ENCODE results near the gene NR3C1. TPM values are rescaled to one million over a fixed set of nuclear protein-coding genes. Genes with fewer than 3 reads are reported as not detected.

The NR3C1 gene
- total RNA-seq, 2 donors from 2014 or later = 9.5 to 20.5 TPM

DNA sequence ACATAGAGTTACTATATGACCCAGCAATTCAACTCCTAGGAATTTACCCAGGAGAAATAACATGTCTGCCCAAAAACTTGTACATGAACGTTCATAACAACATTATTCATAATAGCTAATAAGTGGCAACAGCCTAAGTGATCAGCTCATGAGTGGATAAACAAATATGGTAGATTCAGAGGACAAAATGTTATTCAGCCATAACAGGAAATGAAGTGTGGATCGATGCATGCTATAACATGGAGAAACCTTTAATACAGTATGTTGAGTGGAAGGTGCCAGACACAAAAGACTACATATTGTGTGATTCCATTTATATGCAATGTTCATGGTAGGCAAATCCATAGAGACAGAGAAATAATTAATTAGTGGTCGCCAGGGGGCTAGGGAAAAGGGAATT, 22.3 kb upstream of the NR3C1 start:
- Mint-ChIP-seq H3K36me3 (ENCODE audit: low read depth) (no peaks in the 10 kb centered on the region), H3K4me1 (no peaks in the 10 kb centered on the region), H3K9me3 (peaks cover 4% of the 10 kb centered on the region), H3K4me3 (no peak overlapping the region), H3K27ac (no peak overlapping the region), H3K27me3 (ENCODE audit: insufficient read depth) (no peaks in the 10 kb centered on the region)
- Histone ChIP-seq H3K27ac (ENCODE audit: low read depth, low read length) (no peak overlapping the region), H3K36me3 (ENCODE audit: control insufficient read depth, insufficient read depth, low read length) (no peaks in the 10 kb centered on the region), H3K4me3 (ENCODE audit: low read length) (no peak overlapping the region), H3K9ac (ENCODE audit: extremely low read depth, low read length, poor library complexity, severe bottlenecking) (no peak overlapping the region), H3K27me3 (ENCODE audit: control insufficient read depth, insufficient read depth, low read length, poor library complexity, severe bottlenecking) (no peaks in the 10 kb centered on the region), H3K4me1 (ENCODE audit: control insufficient read depth, insufficient read depth, low read length) (no peaks in the 10 kb centered on the region), H3K9me3 (ENCODE audit: control insufficient read depth, low read length) (no peaks in the 10 kb centered on the region)
- TF ChIP-seq, protein P1, sequence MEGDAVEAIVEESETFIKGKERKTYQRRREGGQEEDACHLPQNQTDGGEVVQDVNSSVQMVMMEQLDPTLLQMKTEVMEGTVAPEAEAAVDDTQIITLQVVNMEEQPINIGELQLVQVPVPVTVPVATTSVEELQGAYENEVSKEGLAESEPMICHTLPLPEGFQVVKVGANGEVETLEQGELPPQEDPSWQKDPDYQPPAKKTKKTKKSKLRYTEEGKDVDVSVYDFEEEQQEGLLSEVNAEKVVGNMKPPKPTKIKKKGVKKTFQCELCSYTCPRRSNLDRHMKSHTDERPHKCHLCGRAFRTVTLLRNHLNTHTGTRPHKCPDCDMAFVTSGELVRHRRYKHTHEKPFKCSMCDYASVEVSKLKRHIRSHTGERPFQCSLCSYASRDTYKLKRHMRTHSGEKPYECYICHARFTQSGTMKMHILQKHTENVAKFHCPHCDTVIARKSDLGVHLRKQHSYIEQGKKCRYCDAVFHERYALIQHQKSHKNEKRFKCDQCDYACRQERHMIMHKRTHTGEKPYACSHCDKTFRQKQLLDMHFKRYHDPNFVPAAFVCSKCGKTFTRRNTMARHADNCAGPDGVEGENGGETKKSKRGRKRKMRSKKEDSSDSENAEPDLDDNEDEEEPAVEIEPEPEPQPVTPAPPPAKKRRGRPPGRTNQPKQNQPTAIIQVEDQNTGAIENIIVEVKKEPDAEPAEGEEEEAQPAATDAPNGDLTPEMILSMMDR (conservative IDR thresholded peaks at IDR 0.05) = no peak
- 80 to 90% methylated on average over 2 to 3 of the region's 3 CpGs for WGBS, 2 experiments (ENCODE audit: insufficient coverage in 1 of 2, insufficient read length in 1 of 2)
- DNase-seq = no peak

DNA sequence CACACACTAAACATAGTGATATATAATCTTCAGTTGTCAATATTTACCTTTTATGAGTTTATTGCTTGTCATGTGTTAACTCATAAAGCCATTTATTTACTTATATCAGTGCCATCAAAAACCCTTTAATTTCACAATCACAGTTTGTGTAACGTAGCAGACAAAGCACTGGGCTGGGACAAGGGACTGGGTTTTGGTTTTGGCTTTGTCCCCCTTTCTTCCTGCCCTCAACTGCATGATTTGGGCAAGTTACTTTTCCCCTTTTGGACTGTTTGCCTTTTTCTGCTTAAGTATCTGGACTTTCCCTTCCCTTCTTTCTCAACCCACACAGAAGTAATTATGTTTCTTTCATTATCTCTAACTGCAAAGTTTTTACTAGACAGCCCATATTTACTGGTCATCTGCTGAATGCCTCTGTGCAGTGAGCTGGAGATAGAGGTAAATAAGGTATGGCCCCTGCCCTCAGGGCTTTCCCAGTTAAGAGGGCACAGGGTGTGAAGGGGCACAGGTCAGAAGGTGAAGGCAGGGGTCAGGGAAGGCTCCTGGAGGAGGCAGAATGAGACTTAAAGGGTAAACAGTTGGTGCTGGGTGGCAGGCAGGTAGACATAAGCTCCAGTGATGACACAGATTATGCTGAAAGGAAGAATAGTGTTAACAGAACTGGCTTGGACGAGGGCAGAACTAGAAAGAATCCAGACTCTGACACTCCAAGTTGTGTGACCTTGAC, 14.8 kb upstream of the NR3C1 start:
- 80 to 86% methylated on average over 2 of the region's 2 CpGs for WGBS, 2 experiments (ENCODE audit: insufficient coverage in 1 of 2, insufficient read length in 1 of 2)
- no peaks in the 10 kb centered on the region for H3K36me3 Mint-ChIP-seq (ENCODE audit: low read depth)
- H3K4me1 ChIP-seq (ENCODE audit: control insufficient read depth, insufficient read depth, low read length) = no peaks in the 10 kb centered on the region
- no peaks in the 10 kb centered on the region for H3K36me3 ChIP-seq (ENCODE audit: control insufficient read depth, insufficient read depth, low read length)
- H3K4me1 Mint-ChIP-seq = peaks cover 8% of the 10 kb centered on the region
- peaks cover 13% of the 10 kb centered on the region for H3K9me3 Mint-ChIP-seq
- TF ChIP-seq, protein P1 (conservative IDR thresholded peaks at IDR 0.05) = no peak
- no peak overlapping the region for H3K4me3 ChIP-seq (ENCODE audit: low read length)
- H3K27me3 ChIP-seq (ENCODE audit: control insufficient read depth, insufficient read depth, low read length, poor library complexity, severe bottlenecking) = no peaks in the 10 kb centered on the region
- no peaks in the 10 kb centered on the region for H3K9me3 ChIP-seq (ENCODE audit: control insufficient read depth, low read length)
- H3K27ac ChIP-seq (ENCODE audit: low read depth, low read length) = no peak overlapping the region
- no peak overlapping the region for H3K27ac Mint-ChIP-seq
- no peak overlapping the region for H3K4me3 Mint-ChIP-seq
- no peak for DNase-seq
- H3K27me3 Mint-ChIP-seq (ENCODE audit: insufficient read depth) = peaks cover 5% of the 10 kb centered on the region
- no peak overlapping the region for H3K9ac ChIP-seq (ENCODE audit: extremely low read depth, low read length, poor library complexity, severe bottlenecking)

DNA sequence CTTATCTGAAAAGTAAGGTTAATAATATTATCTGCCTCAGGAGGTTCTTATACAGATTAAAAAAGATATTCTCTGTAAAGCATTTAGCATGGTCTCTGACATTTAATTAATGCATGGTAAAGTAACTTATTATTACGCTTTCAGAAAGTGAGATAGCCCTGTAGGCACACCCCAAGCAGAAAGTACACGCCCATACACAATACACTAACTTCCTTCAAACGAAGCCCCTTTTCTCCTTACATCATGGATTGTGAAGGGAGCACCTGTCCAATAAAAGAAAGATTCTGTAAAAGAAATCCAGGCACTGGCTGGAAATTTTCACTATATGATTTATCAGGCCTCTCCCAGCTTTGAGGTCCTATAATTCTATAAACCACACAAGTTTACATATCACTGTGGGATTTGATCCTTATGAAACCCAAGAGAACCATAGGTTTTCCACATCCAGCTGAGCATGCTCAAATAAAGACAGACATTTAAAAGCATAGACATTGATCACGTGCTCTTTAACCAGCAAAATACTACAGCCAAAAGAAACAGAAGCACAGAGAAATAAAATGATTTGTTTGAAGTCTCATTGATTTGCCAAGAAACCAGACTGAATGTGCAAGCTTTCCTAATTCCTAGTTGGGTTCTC, 14.1 kb upstream of the NR3C1 start:
- no peak for DNase-seq
- H3K4me1 ChIP-seq (ENCODE audit: control insufficient read depth, insufficient read depth, low read length) = no peaks in the 10 kb centered on the region
- TF ChIP-seq, protein P1 (conservative IDR thresholded peaks at IDR 0.05) = no peak
- Mint-ChIP-seq H3K27ac (no peak overlapping the region), H3K27me3 (ENCODE audit: insufficient read depth) (peaks cover 5% of the 10 kb centered on the region), H3K9me3 (peaks cover 13% of the 10 kb centered on the region), H3K36me3 (ENCODE audit: low read depth) (no peaks in the 10 kb centered on the region), H3K4me1 (peaks cover 8% of the 10 kb centered on the region), H3K4me3 (no peak overlapping the region)
- H3K27ac ChIP-seq (ENCODE audit: low read depth, low read length) = no peak overlapping the region
- no peaks in the 10 kb centered on the region for H3K36me3 ChIP-seq (ENCODE audit: control insufficient read depth, insufficient read depth, low read length)
- H3K4me3 ChIP-seq (ENCODE audit: low read length) = no peak overlapping the region
- no peaks in the 10 kb centered on the region for H3K27me3 ChIP-seq (ENCODE audit: control insufficient read depth, insufficient read depth, low read length, poor library complexity, severe bottlenecking)
- no peaks in the 10 kb centered on the region for H3K9me3 ChIP-seq (ENCODE audit: control insufficient read depth, low read length)
- 85% methylated on average over 4 of the region's 4 CpGs; no CpG with 5 or more reads in 1 of the 2 experiments for WGBS, 2 experiments (ENCODE audit: insufficient coverage in 1 of 2, insufficient read length in 1 of 2)
- no peak overlapping the region for H3K9ac ChIP-seq (ENCODE audit: extremely low read depth, low read length, poor library complexity, severe bottlenecking)

All from endodermal cell (in vitro differentiated cells).